Activated naive CD8-positive, alpha-beta T cell treated with anti-CD3 and anti-CD28 coated beads, Interleukin-2, amount 50 U/mL, for 24 hours (primary cell): Measurements from ENCODE around the gene DENND6A.

ENCODE experiments used
- ATAC-seq: fragments of 150-1000 bp; cut with Tn5 transposase; one replicate; pipeline ENCODE4 v1.10.0; 2021
- DNase-seq: peaks from one replicate; pipeline ENCODE4 v3.0.0; 2021
- H3K27ac Mint-ChIP-seq: one replicate; pipeline ENCODE4 v1.8.0; 2021; ENCODE audit warnings: mild to moderate bottlenecking, mixed read lengths
- H3K27me3 Mint-ChIP-seq: one replicate; pipeline ENCODE4 v1.8.0; 2021; ENCODE audit warnings: mixed read lengths
- H3K36me3 Mint-ChIP-seq: one replicate; pipeline ENCODE4 v1.8.0; 2021; ENCODE audit warnings: low read depth, mixed read lengths
- H3K4me1 Mint-ChIP-seq: one replicate; pipeline ENCODE4 v1.8.0; 2021; ENCODE audit warnings: mixed read lengths
- H3K4me3 Mint-ChIP-seq: one replicate; pipeline ENCODE4 v1.8.0; 2021; ENCODE audit warnings: mild to moderate bottlenecking, moderate library complexity, mixed read lengths
- H3K9me3 Mint-ChIP-seq: one replicate; pipeline ENCODE4 v1.8.0; 2021; ENCODE audit warnings: mixed read lengths

The DENND6A gene, protein sequence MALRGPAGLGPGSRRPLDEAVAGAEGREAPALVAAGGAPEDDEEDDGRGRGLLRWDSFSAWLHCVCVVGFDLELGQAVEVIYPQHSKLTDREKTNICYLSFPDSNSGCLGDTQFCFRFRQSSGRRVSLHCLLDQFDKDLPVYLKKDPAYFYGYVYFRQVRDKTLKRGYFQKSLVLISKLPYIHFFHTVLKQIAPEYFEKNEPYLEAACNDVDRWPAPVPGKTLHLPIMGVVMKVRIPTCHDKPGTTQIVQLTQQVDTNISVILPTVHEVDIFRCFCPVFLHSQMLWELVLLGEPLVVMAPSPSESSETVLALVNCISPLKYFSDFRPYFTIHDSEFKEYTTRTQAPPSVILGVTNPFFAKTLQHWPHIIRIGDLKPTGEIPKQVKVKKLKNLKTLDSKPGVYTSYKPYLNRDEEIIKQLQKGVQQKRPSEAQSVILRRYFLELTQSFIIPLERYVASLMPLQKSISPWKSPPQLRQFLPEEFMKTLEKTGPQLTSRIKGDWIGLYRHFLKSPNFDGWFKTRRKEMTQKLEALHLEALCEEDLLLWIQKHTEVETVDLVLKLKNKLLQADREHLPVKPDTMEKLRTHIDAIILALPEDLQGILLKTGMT

DNA sequence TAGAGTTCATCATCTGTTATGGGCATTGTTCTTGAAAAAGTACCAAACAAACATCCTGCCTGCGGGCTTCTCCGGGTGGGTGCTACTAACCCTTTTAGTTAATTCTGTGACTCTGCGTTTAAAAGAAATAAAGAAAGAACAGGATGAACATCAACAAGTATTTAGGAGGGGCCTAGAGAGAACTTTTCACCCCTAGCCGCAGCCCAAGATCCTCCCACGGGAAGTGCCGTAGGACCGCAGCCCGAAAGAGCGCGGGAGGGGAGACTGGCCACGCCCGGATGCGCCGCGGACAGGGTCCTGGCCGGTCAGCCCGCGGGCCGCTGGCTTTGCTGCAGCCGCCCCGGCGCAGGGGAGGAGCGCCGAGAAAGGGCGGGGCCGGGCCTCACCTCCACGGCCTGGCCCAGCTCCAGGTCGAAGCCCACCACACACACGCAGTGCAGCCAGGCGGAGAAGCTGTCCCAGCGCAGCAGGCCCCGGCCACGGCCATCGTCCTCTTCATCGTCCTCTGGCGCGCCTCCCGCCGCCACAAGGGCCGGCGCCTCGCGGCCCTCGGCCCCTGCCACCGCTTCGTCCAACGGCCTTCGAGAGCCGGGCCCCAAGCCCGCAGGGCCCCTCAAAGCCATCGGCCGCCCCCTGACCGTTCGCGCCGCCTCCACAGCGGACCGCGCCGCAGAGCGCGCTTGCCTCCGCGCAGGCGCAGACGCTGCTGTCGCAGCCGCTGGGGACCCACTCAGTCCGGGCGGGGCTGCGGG lies at the start of gene DENND6A:
Gene DENND6A (minus strand): TSS at position 682 of the 752 bp plus-strand sequence. CDS start 59 bp downstream, at position 623.
- peak within 1 kb of the TSS; percentile 94 for H3K4me3 Mint-ChIP-seq
- H3K27ac Mint-ChIP-seq: peak within 1 kb of the TSS; percentile 86
- no peaks in the 10 kb centered on the region for H3K9me3 Mint-ChIP-seq
- H3K27me3 Mint-ChIP-seq: no peaks in the 10 kb centered on the region
- no peaks in the 10 kb centered on the region for H3K36me3 Mint-ChIP-seq
- DNase-seq: peak; percentile 97
- peaks cover 40% of the 10 kb centered on the region for H3K4me1 Mint-ChIP-seq
- ATAC-seq: peak; percentile 86

DNA sequence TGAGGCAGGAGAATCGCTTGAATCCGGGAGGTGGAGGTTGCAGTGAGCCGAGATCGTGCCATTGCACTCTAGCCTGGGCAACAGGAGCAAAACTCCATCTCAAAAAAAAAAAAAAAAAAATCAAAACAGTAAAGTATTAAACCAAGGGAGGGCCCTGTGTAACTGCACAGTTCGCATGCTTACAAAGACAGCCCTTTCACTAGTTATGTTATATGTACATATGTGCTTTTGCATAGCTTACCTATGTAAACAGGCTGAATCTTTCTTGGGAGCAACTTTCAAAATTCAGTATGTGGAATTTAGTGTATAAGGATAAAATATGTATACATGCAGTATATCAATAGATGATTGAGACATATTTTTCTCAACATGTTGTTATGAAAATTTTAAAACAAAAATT lies 47.1 kb upstream of the DENND6A start:
- no peak for DNase-seq
- H3K4me1 Mint-ChIP-seq: no peaks in the 10 kb centered on the region
- ATAC-seq: no peak
- no peak overlapping the region for H3K4me3 Mint-ChIP-seq
- H3K9me3 Mint-ChIP-seq: no peaks in the 10 kb centered on the region
- H3K36me3 Mint-ChIP-seq: no peaks in the 10 kb centered on the region
- no peaks in the 10 kb centered on the region for H3K27me3 Mint-ChIP-seq
- no peak overlapping the region for H3K27ac Mint-ChIP-seq

DNA sequence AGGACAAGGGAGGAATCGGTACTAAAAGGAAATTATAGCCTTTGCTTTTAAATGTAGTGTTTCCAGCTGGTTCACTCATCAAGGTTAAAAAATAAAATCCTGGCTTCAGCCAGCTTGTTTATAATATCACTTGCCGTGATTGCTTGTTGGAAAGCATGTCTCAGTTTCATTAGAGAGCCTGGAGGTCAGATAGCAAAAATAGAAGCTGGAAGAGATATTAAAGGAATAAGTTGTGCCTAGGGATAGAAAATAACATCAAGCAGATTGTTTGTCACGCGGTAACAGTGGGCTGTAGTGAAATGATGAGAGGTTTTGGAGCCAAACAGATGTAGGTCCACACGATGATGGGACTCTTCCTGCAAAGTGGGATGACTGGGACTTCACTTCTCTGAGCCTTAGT lies 45.5 kb upstream of the DENND6A start:
- no peak for ATAC-seq
- H3K36me3 Mint-ChIP-seq: no peaks in the 10 kb centered on the region
- H3K4me3 Mint-ChIP-seq: no peak overlapping the region
- no peak overlapping the region for H3K27ac Mint-ChIP-seq
- H3K9me3 Mint-ChIP-seq: no peaks in the 10 kb centered on the region
- H3K27me3 Mint-ChIP-seq: no peaks in the 10 kb centered on the region
- DNase-seq: no peak
- no peaks in the 10 kb centered on the region for H3K4me1 Mint-ChIP-seq

DNA sequence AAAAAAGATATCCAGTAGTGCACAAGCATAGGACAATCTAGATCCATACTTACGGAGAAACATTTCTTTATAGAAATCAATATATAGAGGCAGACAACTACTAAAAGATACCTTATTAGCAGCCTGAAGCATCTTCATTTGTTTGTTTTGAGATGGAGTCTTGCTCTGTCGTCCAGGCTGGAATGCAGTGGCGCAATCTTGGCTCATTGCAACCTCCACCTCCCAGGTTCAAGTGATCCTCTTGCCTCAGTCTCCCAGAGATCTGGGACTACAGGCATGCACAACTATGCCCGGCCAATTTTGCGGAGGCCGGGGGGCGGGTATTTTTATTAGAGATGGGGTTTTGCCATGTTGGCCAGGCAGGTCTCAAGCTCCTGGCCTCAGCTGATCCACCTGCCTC lies 45.0 kb upstream of the DENND6A start:
- Mint-ChIP-seq H3K9me3 (no peaks in the 10 kb centered on the region), H3K27ac (no peak overlapping the region), H3K36me3 (no peaks in the 10 kb centered on the region), H3K4me3 (no peak overlapping the region), H3K4me1 (no peaks in the 10 kb centered on the region), H3K27me3 (no peaks in the 10 kb centered on the region)
- ATAC-seq (no peak), DNase-seq (no peak)

DNA sequence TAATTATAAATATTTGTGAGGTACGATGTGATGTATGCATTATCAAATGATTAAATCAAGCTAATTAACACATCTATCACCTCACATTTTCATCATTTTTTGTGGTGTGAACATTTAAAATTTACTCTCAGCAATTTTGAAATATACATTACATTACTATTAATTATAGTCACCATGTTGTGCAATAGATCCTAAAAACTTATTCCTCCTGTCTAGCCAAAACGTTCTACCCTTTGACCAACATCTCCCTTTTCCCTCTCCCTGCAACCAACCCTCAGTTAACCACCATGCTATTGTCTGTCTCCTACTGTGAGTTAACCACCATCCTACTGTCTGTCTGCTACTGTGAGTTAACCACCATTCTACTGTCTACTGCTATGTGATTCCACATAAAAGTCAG lies 42.5 kb upstream of the DENND6A start:
- Mint-ChIP-seq H3K4me3 (no peak overlapping the region), H3K9me3 (no peaks in the 10 kb centered on the region), H3K27me3 (no peaks in the 10 kb centered on the region), H3K27ac (no peak overlapping the region), H3K4me1 (no peaks in the 10 kb centered on the region), H3K36me3 (no peaks in the 10 kb centered on the region)
- DNase-seq (no peak), ATAC-seq (no peak)

DNA sequence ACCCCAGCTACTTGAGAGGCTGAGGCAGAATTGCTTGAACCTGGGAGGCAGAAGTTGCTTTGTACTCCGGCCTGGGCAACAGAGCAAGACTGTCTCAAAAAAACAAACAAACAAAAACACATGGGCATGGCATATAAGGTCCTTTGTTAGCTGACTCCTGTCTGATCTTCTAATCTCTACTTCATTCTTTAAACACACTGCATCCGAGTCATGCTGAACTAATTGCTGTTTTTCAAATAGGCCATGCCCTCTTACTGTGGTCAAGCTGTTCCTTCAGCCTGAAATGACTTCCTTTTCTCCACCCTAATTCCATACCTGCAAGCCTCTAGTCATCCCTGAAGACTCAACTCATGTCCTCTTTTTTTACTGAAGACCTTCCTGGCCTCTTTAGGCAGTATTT lies 40.9 kb upstream of the DENND6A start:
- no peak overlapping the region for H3K4me3 Mint-ChIP-seq
- no peak overlapping the region for H3K27ac Mint-ChIP-seq
- no peaks in the 10 kb centered on the region for H3K4me1 Mint-ChIP-seq
- ATAC-seq (no peak), DNase-seq (no peak)
- H3K36me3 Mint-ChIP-seq: no peaks in the 10 kb centered on the region
- H3K27me3 Mint-ChIP-seq: no peaks in the 10 kb centered on the region
- H3K9me3 Mint-ChIP-seq: no peaks in the 10 kb centered on the region

DNA sequence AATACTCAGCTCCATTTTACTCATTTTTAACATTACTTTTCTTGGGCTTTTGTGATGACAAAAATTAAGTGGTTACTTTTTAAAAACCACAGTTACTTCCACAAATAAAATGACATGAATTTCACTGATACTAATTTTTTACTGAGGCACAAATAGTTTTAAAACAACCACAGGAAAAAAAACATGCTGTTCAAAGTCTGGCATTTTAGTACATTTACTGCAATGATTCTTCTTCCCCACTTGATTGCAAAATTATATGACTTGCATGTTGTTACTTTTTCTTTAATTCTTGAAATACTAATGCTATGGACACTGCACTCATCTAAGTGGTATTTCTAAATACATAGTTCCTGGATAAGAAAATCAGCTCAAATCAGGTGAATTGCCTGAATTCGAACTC lies 38.4 kb upstream of the DENND6A start:
- H3K36me3 Mint-ChIP-seq: no peaks in the 10 kb centered on the region
- H3K9me3 Mint-ChIP-seq: no peaks in the 10 kb centered on the region
- no peak for ATAC-seq
- H3K27me3 Mint-ChIP-seq: no peaks in the 10 kb centered on the region
- H3K4me1 Mint-ChIP-seq: no peaks in the 10 kb centered on the region
- no peak overlapping the region for H3K4me3 Mint-ChIP-seq
- no peak for DNase-seq
- H3K27ac Mint-ChIP-seq: no peak overlapping the region

DNA sequence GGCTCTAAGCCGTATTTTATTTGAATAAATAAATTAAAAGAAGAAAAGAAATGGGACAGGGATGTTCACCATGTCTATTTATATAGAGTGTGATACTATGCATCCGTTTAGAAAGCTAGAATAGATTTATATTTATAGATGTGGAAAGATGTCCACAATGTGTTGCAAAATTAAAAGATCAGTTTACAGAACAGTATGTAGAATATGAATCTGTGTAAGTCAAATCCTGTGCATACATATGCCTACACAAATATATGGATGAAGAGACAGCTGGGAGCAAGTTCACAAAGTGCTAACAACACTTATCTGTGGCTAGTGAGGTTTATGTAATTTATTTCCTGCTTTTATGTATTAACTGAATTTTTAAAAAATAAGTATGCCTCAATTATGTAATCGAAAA lies 37.8 kb upstream of the DENND6A start:
- Mint-ChIP-seq H3K4me1 (no peaks in the 10 kb centered on the region), H3K36me3 (no peaks in the 10 kb centered on the region), H3K4me3 (no peak overlapping the region), H3K27me3 (no peaks in the 10 kb centered on the region), H3K27ac (no peak overlapping the region), H3K9me3 (no peaks in the 10 kb centered on the region)
- ATAC-seq (no peak), DNase-seq (no peak)

DNA sequence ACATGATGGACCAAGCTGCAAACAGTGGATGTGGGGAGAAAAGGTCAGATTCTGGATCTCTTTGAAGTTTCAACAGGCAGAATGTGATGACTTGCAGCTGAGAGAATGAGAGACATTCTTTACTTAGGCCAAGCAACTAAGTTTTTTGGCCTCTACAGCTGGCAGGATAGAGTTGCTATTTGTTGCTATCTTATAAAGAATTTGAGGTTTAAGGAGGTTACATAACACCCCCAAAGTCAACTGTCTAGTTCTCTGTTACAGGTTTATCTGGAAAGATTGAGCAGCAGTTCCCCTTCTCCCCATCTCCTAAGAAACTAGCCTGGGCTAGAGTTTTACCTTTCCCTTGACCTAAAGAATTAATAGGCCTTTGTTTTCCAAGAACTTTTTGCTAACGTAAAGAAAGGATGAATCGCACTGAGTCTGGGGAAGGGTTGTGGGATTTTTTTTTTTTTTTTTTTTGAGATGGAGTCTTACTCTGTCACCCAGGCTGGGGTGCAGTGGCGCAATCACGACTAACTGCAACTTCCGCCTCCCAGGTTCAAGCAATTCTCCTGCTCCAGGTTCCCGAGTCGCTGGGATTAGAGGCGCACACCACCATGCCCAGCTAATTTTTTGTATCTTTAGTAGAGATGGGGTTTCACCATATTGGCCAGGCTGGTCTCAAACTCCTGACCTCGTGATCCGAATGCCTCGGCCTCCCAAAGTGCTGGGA lies 36.6 kb upstream of the DENND6A start:
- Mint-ChIP-seq H3K9me3 (no peaks in the 10 kb centered on the region), H3K36me3 (no peaks in the 10 kb centered on the region), H3K27ac (no peak overlapping the region), H3K4me3 (no peak overlapping the region), H3K27me3 (no peaks in the 10 kb centered on the region), H3K4me1 (no peaks in the 10 kb centered on the region)
- no peak for ATAC-seq
- no peak for DNase-seq

DNA sequence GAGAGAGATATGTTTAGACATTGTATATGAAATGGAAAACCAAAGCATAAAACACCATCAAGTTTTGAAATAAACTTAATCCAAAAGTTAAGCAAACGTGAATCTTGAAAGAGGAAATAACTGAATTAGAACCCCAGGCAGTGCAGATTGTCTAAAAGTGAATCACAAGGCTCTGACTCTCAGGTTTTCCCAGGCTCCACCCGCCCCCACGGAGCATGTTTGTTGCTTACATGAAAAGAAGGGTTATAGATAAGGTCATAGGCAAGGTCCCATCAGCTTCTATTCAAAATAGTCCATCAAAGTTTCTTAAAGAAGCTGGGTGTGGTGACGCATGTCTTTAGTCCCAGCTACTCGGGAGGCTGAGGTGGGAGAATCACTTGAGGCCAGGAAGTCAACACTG lies 34.2 kb upstream of the DENND6A start:
- ATAC-seq: no peak
- no peak overlapping the region for H3K27ac Mint-ChIP-seq
- no peak for DNase-seq
- no peaks in the 10 kb centered on the region for H3K36me3 Mint-ChIP-seq
- H3K4me3 Mint-ChIP-seq: no peak overlapping the region
- H3K9me3 Mint-ChIP-seq: no peaks in the 10 kb centered on the region
- peaks cover 2% of the 10 kb centered on the region for H3K27me3 Mint-ChIP-seq
- no peaks in the 10 kb centered on the region for H3K4me1 Mint-ChIP-seq

DNA sequence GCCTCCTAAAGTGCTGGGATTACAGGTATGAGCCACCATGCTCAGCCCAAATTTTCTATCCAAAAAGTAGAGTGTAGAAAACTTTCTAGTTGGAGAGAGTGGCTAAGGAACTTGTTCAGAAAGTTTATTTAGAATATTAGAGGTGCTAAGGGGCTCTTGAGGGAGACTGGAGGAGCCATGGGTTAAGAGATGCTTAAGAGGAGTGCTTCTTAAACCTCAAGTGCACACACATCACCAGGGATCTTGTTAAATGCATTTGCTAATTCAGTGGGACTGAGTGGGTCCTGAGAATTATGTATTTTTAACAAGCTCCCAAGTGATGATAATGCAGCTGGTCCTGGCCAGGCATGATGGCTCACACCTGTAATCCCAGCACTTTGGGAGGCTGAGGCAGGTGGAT lies 33.5 kb upstream of the DENND6A start:
- Mint-ChIP-seq H3K36me3 (no peaks in the 10 kb centered on the region), H3K4me3 (no peak overlapping the region), H3K4me1 (no peaks in the 10 kb centered on the region), H3K27me3 (peaks cover 2% of the 10 kb centered on the region), H3K9me3 (no peaks in the 10 kb centered on the region), H3K27ac (no peak overlapping the region)
- ATAC-seq: no peak
- DNase-seq: no peak

DNA sequence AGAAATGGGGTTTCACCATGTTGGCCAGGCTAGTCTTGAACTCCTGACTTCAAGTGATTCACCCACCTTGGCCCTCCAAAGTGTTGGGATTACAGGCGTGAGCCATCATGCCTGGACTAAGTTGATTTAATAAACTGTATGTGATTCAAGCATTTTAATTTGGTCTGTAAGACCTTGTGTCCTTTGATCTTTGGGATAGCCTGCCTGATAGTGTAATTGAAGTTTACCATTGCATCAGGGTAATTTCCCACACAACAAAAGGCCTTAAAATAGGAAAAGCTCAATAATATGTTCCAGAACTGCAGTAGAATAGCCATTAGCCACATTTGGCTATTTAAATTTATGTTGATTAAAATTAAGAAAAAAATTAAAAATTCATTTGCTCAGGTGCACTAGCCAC lies 25.2 kb upstream of the DENND6A start:
- H3K4me1 Mint-ChIP-seq: no peaks in the 10 kb centered on the region
- ATAC-seq (no peak), DNase-seq (no peak)
- H3K9me3 Mint-ChIP-seq: no peaks in the 10 kb centered on the region
- no peak overlapping the region for H3K4me3 Mint-ChIP-seq
- H3K36me3 Mint-ChIP-seq: no peaks in the 10 kb centered on the region
- no peaks in the 10 kb centered on the region for H3K27me3 Mint-ChIP-seq
- no peak overlapping the region for H3K27ac Mint-ChIP-seq

DNA sequence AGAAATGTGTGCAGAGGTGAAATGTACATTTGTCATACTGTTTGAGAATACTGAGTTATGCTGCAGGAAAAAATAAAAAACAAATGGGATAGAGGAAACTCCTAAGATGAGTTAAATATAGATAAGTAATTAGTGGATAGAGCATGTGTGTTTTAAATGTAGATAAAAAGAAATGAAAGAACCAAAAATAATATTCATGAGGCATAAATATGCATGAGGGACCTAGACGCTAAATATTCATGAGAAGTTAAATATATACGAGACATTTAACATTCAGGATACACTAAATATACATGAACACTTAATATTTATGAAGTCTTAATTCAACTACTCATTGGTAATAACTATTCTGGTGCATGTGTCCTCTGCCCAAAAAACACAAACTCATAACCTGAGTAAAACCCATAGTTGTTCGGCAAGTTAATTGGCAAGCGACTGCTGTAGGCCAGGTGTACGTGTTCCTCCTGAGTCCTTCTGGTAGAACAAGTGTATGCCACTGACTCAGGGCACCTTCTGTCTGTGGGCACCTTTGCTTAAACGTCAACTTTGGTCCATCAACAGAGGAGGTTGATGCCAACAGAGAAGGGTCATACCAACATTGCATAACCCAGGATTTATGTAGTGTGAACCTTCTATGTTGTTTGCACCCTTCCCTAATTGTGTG lies 24.5 kb upstream of the DENND6A start:
- Mint-ChIP-seq H3K27me3 (no peaks in the 10 kb centered on the region), H3K9me3 (no peaks in the 10 kb centered on the region), H3K36me3 (no peaks in the 10 kb centered on the region), H3K4me3 (no peak overlapping the region), H3K4me1 (no peaks in the 10 kb centered on the region), H3K27ac (no peak overlapping the region)
- ATAC-seq (no peak), DNase-seq (no peak)

DNA sequence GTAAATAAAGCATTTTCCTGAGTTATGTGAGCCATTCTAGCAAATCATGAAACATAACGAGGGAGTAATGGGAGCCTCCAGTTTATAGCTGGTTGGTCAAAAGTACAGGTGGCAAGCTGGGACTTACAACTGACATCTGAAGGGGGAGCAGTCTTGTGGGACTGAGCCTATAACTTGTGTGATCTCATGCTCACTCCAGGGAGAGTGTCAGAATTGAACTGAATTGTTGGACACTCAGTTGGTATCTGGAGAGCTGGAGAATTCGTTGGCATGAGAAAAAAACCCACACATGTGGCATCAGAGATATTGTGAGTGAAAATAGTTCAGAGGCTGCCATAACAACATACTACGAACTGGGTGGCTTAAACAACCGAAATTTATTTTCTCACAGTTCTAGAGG lies 22.8 kb upstream of the DENND6A start:
- H3K36me3 Mint-ChIP-seq: peaks cover under 1% of the 10 kb centered on the region
- H3K4me3 Mint-ChIP-seq: no peak overlapping the region
- no peak overlapping the region for H3K27ac Mint-ChIP-seq
- DNase-seq (no peak), ATAC-seq (no peak)
- no peaks in the 10 kb centered on the region for H3K4me1 Mint-ChIP-seq
- no peaks in the 10 kb centered on the region for H3K9me3 Mint-ChIP-seq
- H3K27me3 Mint-ChIP-seq: peaks cover under 1% of the 10 kb centered on the region
